ENCODE data around the gene UBE2F.

Gene UBE2F

DNA sequence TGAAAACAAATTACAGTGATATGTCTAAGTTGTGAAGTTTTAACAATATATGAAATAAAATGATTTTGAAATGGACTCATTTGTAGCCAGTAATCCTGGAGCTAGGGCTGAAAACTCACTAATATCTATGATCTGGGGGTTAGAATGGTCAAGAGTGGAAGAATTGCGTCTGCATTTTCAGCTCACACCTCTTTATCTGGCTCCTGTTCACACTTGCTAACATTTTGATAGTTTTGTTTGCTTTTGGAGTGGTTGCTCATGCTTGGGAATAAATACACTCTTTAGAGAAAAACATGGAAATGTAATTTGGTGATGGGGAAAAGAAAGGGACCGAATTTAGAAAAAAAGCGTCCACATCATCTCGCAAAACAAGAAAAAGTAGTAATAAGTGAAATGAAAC lies 30.7 kb downstream of the UBE2F start:
- TF ChIP-seq REST (IDR thresholded peaks at IDR 0.05; ENCODE audit: insufficient read depth in 1 of 2, low read depth in 2 of 2, low read length in 2 of 2) (no peak), TAF1 (IDR thresholded peaks at IDR 0.05; ENCODE audit: borderline replicate concordance, insufficient read depth, low read length) (no peak), POLR2AphosphoS5 (IDR thresholded peaks at IDR 0.05; ENCODE audit: low read depth, low read length) (no peak), SIN3A (IDR thresholded peaks at IDR 0.05; ENCODE audit: borderline replicate concordance, insufficient read depth, low read length) (no peak), FOXP2 (optimal IDR thresholded peaks at IDR 0.05; ENCODE audit: borderline replicate concordance, extremely low read depth, extremely low read length, insufficient read depth) (no peak)

DNA sequence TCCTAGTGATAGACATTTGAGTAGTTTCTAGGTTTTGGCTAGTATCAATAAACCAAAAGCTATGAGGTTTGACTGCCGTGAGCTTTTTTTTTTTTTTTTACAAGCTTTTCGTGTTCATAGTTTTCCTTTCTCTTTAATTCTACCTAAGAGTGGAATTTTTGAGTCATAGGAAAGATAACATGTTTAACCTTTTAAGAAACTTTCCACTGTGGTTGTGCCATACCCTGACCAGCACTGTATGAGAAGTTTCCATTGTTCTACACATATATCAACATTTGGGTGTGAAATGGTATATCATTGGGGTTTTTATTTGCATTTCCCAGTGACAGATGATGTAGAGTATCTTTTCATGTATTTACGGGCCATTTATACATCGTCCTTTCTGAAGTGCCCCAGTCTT lies 31.7 kb downstream of the UBE2F start:
- TF ChIP-seq SIN3A (IDR thresholded peaks at IDR 0.05; ENCODE audit: borderline replicate concordance, insufficient read depth, low read length) (no peak), POLR2AphosphoS5 (IDR thresholded peaks at IDR 0.05; ENCODE audit: low read depth, low read length) (no peak), FOXP2 (optimal IDR thresholded peaks at IDR 0.05; ENCODE audit: borderline replicate concordance, extremely low read depth, extremely low read length, insufficient read depth) (no peak), TAF1 (IDR thresholded peaks at IDR 0.05; ENCODE audit: borderline replicate concordance, insufficient read depth, low read length) (no peak), REST (IDR thresholded peaks at IDR 0.05; ENCODE audit: insufficient read depth in 1 of 2, low read depth in 2 of 2, low read length in 2 of 2) (no peak)

DNA sequence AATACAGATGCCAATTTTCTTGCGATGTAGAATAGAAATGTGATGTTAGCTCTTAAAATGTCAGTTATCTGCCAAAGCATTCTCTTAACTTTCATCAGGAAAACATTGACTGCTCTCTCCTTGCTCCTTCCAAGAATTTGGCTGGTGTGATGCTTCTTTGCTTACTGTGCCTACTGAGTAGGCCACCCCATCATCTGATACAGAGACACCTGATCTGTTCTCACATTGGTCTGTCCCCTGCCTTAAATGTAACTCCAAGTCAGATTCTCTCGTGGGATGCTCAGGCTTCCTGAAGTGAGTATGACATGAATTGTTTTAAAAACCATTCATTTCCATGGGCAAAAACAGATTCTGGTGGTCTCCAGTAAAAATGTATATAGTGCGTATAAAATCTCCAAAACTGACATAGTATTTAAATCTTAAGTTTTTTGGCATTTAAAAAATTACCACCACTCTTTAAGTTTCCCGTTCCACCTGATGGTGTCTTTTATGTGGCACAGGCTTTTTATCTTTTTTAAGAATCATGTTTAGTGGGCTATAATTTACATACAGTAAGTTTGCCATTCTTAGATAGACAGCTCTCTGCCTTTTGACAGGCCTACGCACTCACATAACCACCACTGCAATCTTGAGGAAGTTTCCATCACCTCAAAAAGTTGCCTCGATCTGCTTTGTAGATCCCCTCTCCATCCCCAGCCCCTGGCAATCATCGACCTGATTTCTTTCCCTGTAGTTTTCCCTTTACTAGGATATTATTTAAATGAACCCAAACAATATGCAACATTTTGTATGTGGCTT lies 36.6 kb downstream of the UBE2F start:
- TF ChIP-seq TAF1 (IDR thresholded peaks at IDR 0.05; ENCODE audit: borderline replicate concordance, insufficient read depth, low read length) = no peak
- TF ChIP-seq REST (IDR thresholded peaks at IDR 0.05; ENCODE audit: insufficient read depth in 1 of 2, low read depth in 2 of 2, low read length in 2 of 2) = no peak
- TF ChIP-seq FOXP2 (optimal IDR thresholded peaks at IDR 0.05; ENCODE audit: borderline replicate concordance, extremely low read depth, extremely low read length, insufficient read depth) = no peak

- TF ChIP-seq SIN3A (IDR thresholded peaks at IDR 0.05; ENCODE audit: borderline replicate concordance, insufficient read depth, low read length) (no peak), FOXP2 (optimal IDR thresholded peaks at IDR 0.05; ENCODE audit: borderline replicate concordance, extremely low read depth, extremely low read length, insufficient read depth) (no peak), REST (IDR thresholded peaks at IDR 0.05; ENCODE audit: insufficient read depth in 1 of 2, low read depth in 2 of 2, low read length in 2 of 2) (no peak), TAF1 (IDR thresholded peaks at IDR 0.05; ENCODE audit: borderline replicate concordance, insufficient read depth, low read length) (no peak), POLR2AphosphoS5 (IDR thresholded peaks at IDR 0.05; ENCODE audit: low read depth, low read length) (no peak)
Measured at GRCh38 chr2:238004077-238004830, 37.4 kb downstream of the UBE2F start.
